Hindlimb muscle (tissue), 1 donor: ENCODE results near the gene IFNLR1. TPM values are rescaled to one million over a fixed set of nuclear protein-coding genes. Genes with fewer than 3 reads are reported as not detected.

Source experiments
- DNase-seq: peaks from one replicate; pipeline ENCODE4 v3.0.0-alpha.2; 2013
- polyA plus RNA-seq: library from polyadenylated mRNA; unstranded; fragments of 120-200 nt; gene quantifications from one replicate; pipeline ENCODE4 v1.2.1, GENCODE V29; 2013; ENCODE audit not compliant: insufficient read length

Gene IFNLR1
- polyA plus RNA-seq, 1 donor, result 0.12 TPM

DNA sequence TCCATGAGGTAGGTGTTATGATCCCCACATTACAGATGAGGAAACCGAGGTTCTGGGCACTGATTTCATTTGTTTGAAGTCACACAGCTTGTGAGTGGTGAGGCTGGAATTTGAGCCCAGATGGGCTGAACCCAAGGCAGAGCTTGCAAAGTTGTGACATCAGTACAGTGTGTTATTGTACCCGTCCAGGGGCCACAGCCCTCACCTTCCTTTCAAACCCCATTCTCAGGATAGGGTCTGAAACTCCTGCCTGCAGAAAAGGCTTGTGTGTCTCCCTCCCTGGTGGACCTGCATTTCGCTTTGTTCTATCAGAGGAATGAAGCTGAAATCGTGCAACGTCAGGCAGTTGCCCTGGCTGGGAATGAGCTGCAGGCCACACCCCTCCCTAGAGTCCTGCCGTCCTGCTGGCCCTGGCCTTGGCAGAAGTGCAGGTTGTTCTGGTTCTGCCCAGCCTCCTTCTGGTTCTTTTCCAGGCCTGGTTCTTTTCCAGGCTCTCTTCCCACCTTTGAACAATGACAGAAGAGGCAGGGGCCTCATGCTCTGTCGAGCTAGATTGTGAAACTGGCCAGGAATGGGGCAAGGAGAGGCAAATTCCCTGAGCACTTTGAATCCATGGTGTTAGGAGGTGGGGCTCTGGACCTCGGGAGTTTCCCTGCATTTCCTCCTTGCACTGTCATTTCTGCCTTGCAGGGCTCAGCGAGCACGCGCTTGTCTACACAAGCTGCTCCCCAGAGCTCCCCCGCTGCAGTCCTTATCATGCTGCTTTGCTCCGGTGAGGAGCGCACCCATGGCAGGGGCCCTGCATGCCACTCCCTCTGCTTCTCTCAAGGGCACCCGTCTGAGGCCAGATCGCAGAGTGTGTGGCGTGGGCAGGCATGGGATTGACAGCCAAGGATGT is 67.0 kb downstream of the IFNLR1 start:
- DNase-seq, result no peak

DNA sequence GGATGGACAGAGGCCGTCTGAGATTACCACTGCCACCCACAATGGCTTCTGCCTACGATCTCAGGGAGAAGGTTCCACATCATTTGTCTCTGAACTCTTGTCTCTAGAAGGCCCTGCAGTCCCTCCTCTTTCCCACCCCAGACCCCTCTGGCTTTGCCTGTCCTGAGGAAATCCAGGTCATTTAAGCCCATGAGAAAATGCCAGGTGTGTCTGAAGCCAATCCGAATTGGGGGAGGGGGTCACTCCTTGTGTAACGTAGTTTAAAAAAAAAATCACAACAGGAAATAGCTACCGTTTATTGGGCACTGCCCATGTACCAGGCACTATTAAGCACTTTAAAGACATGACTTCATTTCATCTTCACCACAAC is 67.6 kb downstream of the IFNLR1 start:
- no peak for DNase-seq

DNA sequence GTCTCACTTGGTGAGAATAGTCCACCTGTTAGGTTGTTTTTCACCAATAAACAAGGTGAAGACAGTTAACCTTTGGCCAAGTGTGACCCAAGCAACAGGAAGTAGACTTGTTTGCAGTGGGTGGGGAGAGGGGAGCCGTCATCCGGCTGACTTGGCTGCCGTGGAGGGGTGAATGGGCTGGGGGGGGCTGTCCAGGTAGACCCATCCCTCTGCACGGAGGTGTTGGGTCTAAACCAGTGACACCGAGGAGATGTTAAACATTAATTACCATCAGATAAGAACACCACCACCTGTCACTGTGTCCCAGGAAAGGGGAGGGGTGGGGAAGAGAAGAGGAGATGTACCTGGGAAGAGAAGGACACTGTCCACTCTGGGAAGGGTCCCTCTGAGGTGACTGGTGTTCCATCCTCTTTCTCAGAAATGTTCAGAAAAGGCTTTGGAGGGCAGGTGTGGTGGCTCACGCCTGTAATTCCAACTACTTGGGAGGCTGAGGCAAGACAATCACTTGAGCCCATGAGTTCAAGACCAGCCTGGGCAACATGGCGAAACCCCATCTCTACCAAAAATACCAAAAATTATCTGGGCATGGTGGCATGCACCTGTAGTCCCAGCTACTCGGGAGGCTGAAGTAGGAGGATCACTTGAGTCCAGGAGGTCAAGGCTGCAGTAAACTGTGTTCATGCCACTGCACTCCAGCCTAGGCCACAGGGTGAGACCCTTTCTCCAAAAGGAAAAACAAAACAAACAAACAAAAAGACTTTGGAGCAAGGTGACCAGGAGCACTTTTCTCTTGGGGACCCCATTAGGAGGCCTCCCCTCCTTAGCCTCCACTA is 68.5 kb downstream of the IFNLR1 start:
- no peak for DNase-seq

DNA sequence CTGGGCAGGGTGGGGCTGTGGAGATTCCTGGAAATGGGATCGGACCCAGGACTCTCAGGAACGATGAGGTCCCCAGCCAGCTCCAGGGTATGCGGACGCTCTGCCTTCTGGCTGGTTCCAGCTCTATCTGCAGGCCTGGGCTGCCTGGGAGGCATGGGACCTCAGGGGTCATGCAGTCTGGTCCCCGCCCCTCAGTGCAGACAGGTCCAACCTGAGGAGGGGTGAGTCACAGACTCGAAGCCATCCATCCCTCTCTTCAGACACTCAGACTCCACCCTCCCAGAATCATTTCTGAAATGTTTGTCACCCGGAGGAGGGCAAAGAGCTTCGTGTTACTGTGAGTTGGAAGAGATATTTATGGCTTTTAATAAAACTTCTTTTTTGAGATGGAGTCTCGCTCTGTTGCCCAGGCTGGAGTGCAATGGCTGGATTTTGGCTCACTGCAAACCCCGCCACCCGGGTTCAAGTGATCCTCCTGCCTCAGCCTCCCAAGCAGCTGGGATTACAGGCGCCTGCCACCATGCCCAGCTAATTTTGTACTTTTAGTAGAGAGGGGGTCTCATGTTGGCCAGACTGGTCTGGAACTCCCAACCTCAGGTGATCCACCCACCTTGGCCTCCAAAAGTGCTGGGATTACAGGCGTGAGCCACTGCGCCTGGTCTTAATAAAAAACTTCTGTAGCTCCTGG is 69.2 kb downstream of the IFNLR1 start:
- no peak for DNase-seq

GRCh38 chr1:24117132-24117531 is 70.0 kb downstream of the IFNLR1 start:
- no peak for DNase-seq

DNA sequence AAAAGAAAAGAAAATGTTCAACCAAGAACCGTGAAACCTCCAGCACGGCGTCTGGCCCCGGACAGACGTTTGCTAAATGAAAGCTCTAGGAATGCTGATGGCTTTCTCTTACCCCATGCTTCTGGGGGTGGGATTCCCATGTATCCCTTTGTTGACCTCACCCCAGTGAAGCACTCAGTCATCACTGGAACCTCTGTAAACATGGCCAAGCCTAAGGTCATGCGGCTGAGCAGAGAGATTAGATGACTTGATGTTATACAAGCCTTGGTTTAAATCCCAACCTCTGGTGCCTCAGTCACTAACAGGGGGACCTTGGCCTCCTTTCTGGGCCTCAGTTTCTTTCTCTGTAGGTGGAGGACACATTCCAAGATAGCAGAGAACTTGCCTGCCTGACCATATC is 72.3 kb downstream of the IFNLR1 start:
- no peak for DNase-seq

- DNase-seq, result no peak
Measured at GRCh38 chr1:24113641-24114033, 73.5 kb downstream of the IFNLR1 start.

- DNase-seq, result no peak
Measured at GRCh38 chr1:24111996-24112779, 74.9 kb downstream of the IFNLR1 start, which contains the start of gene MYOM3. Gene MYOM3, minus strand, starts transcription at chr1:24112135. Its CDS starts 3,499 bp downstream, at chr1:24108636.

DNA sequence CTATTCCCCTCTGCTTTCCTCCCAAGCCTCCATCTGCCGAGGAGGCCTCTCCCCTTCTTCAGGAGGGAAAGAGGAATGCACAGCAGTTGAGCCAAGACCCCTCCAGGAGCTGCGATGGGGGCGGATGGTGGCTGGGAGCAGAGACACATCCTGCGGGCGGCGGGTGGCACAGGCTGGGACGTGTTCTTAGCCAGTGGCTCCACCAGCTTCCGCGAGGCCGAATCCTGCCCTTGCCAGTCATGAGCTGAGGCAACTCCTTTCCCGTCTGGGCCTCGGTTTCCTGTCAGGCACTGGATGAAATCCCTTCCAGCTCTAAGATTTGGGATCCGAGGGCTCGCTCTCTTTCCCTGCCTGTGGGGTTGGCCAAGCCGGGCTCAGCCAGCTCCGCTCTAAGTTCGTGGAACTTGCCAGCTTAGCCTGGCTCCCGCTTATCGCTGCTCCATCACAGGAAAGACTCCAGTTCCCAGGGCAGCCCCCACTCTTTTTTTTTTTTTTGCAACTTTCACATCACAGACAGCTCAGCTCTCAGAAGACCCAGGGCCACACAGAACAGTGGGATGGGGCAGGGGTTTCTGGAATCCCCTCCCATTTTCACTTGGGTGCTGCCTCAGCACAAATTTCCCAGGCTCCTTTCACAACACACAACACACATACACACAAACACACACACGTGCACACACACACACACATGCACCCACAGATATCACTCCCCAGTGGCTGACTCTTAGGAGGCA is 75.7 kb downstream of the IFNLR1 start:
- no peak for DNase-seq

DNA sequence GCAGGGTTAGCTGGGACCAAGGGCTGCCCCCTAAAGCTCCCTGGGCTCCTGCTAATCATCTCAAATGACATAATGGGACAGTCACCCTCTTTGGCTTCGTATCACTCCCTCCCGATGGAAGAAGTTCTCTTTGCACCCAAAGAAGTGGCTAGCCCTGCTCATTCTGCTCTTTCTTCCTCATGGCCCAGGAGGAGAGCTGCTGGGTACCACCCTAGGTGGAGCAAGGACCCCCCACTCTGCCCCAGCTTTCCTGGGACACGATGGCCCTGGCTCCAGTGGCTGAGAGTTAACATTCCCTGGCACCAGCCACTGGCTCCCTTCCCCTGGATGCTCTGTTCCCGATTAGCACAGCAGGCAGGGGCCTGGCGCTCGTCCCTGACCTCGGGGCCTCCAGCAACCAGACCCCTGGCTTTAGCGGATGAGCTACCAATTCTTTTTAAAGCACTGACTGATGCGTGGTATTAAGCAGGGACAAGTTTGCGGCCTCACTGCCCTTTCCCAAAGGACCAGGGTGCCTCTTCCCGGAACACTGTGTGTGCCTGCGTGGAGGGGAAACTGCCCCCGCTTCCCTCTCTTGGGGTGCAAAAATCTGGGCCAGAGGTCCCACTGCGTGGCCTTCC is 76.3 kb downstream of the IFNLR1 start:
- DNase-seq, result no peak

DNA sequence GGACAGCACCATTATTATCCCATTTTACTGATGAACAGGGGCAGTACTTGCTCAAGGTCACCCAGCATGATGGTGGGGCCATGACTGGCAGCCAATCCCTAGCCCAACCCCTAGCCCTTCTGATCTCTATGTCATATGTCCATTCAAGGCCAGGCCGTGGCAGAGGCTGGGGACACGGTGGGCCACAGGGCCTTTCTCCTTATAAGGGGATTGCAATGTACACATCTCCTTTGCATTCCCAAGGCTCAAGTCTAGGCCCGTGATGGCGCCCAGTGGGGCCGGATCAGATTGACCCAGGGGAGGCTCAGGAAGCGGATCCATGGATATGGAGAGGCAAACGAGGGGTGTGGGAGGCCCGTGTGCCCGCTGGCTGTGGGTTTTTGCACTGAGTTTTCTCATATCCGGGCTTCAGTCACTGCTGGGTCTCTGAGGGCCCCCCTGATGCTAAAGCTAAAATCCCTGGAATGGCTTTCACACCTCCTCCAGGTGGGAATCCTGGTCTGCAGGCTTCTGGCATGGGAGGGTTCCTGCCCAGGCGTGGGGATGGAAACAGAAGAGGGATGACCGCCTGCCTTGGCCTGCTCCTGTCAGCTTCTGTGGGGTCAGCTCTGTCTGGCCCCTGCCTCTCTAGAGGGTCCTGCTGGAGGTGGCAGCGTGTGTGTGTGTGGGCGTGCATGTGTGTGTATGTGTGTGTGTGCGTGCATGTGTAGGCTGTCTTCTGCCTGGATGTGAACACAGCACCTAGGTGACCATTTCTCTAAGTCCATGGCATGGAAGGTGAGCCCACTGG is 77.2 kb downstream of the IFNLR1 start:
- no peak for DNase-seq

DNA sequence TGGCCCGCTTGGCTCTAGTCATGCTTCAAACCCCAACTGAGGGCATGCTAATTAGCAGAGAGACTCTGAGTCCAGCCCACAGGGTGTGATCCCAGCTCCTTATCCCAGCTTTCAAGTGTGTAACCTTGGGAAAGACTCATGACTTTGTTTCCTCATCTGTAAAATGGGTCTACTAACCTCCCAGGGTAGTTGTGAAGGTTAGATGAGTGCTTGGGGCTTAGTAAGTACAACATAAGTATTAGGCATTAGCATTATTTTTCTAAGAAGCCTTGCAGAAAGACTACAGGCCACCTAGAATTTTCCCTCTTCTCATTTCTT is 78.0 kb downstream of the IFNLR1 start:
- no peak for DNase-seq

- no peak for DNase-seq
Measured at GRCh38 chr1:24108334-24109165, 78.5 kb downstream of the IFNLR1 start.

DNA sequence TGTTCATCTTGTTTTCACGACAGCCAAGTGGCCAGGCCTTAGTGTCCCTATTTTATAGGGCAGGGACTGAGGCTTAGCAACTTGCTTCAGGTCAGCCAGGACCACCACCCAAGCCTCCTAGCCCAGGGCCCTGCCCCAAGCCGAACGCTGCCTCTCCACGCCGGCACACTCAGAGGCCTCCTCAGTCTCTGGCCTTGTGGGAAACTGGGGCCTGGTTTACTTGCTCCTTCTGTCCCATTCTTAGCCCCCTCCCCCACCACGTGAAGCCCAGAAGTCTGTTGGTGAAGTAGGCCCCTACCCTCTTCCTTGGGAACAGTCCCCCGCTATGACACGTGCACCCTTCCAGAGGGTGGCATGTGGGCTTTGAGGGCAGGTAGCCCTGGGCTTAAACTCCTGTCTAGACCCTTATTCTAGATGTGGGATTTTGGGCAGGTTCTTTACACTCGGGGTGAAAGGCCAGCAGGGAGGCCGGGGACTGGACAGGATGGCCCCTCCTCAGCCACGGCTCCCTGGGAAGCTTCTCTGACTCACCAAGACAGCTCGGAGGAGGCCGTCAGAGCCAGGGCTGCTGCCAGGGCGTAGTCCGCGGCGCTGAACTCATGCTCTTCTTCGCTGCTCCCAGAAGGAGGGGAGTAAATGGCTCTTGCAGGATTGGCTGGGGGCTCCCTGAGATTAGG is 79.5 kb downstream of the IFNLR1 start:
- DNase-seq, result no peak

DNA sequence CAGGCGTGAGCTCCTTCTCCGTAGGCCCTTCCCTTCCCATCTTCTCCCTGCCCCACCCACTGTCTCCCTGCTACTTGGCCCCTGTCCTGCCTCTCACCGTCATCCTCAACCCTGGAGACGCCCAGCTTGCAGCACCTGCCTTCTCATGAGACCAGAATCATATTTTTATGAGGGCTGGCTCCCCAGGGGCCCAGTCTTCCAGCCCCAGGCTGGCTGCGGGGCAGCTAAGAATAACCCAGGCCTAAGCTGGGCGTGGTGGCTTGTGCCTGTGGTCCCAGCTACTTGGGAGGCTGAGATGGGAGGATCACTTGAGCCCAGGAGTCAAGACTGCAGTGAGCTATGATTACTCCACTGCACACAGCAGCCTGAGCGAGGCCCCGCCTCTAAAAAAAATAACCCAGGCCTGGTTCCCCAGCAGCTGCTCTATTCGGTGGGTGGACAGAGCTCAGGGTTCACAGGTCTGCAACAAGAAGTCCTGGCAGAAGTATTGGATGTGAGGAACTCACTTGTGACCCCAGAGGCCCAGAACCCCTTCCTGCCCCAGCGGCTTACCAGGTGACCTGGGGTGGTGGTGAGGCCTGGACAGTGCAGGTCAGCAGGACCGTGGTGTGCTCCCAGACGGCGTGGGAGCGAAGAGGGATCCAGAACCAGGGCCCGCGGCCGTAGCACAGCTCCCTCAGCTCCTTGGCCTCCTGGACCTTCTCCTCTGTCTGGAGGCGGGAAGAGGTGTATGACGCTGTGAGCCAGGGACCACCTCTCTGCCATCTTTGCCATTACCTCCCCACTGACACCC is 81.5 kb downstream of the IFNLR1 start:
- no peak for DNase-seq

GRCh38 chr1:24104854-24105253 is 82.2 kb downstream of the IFNLR1 start:
- DNase-seq, result no peak
